B cell (primary cell): ENCODE measurements around the gene CWC27. TPM values are rescaled to one million over a fixed set of nuclear protein-coding genes. Genes with fewer than 3 reads are reported as not detected.
A peak's percentile ranks its signal among the peaks of the same experiment; 100 is the strongest.

Source experiments
- ATAC-seq: fragments of 200-7000 bp; cut with Tn5 transposase; one replicate; pipeline ENCODE4 v1.10.0; 2021; ENCODE audit warnings: low read depth, mild to moderate bottlenecking, moderate number of reproducible peaks, moderate library complexity
- CTCF ChIA-PET: fragments of 350-600 bp; sonication (Branson Sonifier 250); formaldehyde crosslinking; loops from one replicate; lab custom pipeline; 2021; ENCODE audit warnings: antibody characterized with exemption, inconsistent platforms; lab: Charles Lee
- POLR2A ChIA-PET: fragments of 350-600 bp; sonication (Branson Sonifier 250); formaldehyde crosslinking; loops from one replicate; lab custom pipeline; 2021; ENCODE audit warnings: antibody characterized with exemption; lab: Charles Lee
- DNase-seq: peaks from one replicate; pipeline ENCODE4 v3.0.0; 2013
- H2AFZ ChIP-seq: 2 replicates; pipeline ENCODE4 v1.6.1; 2012; ENCODE audit warnings: mild to moderate bottlenecking, low read depth, low read length; ENCODE audit not compliant: insufficient read depth, poor library complexity, severe bottlenecking
- H3K27ac ChIP-seq, 2 donors: 1 replicate in 1 of 2; 2 replicates in 1 of 2; pipeline ENCODE4 v1.5.1; 2012 to 2013; ENCODE audit warnings: low read length in 2 of 2, mild to moderate bottlenecking in 2 of 2, moderate library complexity in 1 of 2
- H3K27me3 ChIP-seq, 4 experiments: fragments of 200-600 bp in 1 of 4; sonication (generic) in 1 of 4; replicated peaks in 1 of 4; 1 replicate in 2 of 4; 2 replicates in 2 of 4; pipeline versions ENCODE4 v1.6.1 to v1.7.0; 2013 to 2016; ENCODE audit warnings: low read length in 3 of 4, mild to moderate bottlenecking in 2 of 4, mixed read lengths in 1 of 4, moderate library complexity in 1 of 4; ENCODE audit not compliant: insufficient read depth in 4 of 4, control insufficient read depth in 3 of 4; ENCODE audit errors: control extremely low read depth in 1 of 4
- H3K36me3 ChIP-seq, 2 experiments: replicated peaks in 1 of 2; 1 replicate in 1 of 2; 2 replicates in 1 of 2; pipeline versions ENCODE4 v1.6.1 to v1.7.1; 2013; ENCODE audit warnings: low read length in 1 of 2; ENCODE audit not compliant: insufficient read depth in 2 of 2, control insufficient read depth in 1 of 2; ENCODE audit errors: control extremely low read depth in 1 of 2, extremely low read depth in 1 of 2
- H3K4me1 ChIP-seq, 2 donors: fragments of 200-600 bp in 1 of 2; sonication (generic) in 1 of 2; 1 replicate in 1 of 2; 2 replicates in 1 of 2; pipeline versions ENCODE4 v1.5.1 to v1.6.1; 2013 to 2017; ENCODE audit warnings: low read length in 2 of 2; ENCODE audit not compliant: control insufficient read depth in 2 of 2, insufficient read depth in 2 of 2
- H3K4me2 ChIP-seq: replicated peaks from 2 replicates; pipeline ENCODE3; 2012; ENCODE audit warnings: mild to moderate bottlenecking, low read depth, low read length; ENCODE audit not compliant: poor library complexity, severe bottlenecking
- H3K4me3 ChIP-seq, 5 experiments: fragments of 200-600 bp in 1 of 5; sonication (generic) in 1 of 5; 1 replicate in 3 of 5; 2 replicates in 2 of 5; pipeline versions ENCODE4 v1.5.1 to v1.7.0; 2011 to 2016; ENCODE audit warnings: low read length in 4 of 5, mild to moderate bottlenecking in 4 of 5, low read depth in 2 of 5, control low read depth in 1 of 5, moderate library complexity in 1 of 5; ENCODE audit not compliant: insufficient read depth in 1 of 5; ENCODE audit errors: control extremely low read depth in 1 of 5, extremely low read depth in 1 of 5
- H3K79me2 ChIP-seq: fragments of 200-600 bp; sonication (generic); one replicate; pipeline ENCODE4 v1.6.0; 2016; ENCODE audit warnings: low read length; ENCODE audit not compliant: control insufficient read depth, insufficient read depth
- H3K9ac ChIP-seq: fragments of 200-600 bp; sonication (generic); 2 replicates; pipeline ENCODE4 v1.6.1; 2017; ENCODE audit warnings: mild to moderate bottlenecking, low read length, moderate library complexity
- H3K9me3 ChIP-seq, 3 donors: one replicate each; pipeline versions ENCODE4 v1.6.1 to v1.7.1; 2013; ENCODE audit warnings: low read length in 2 of 3; ENCODE audit not compliant: control insufficient read depth in 2 of 3, insufficient read depth in 1 of 3; ENCODE audit errors: control extremely low read depth in 1 of 3
- H4K20me1 ChIP-seq: 2 replicates; pipeline ENCODE4 v1.6.0; 2012; ENCODE audit warnings: mild to moderate bottlenecking, low read length; ENCODE audit not compliant: insufficient read depth, control insufficient read depth, poor library complexity, severe bottlenecking
- H3K27ac Mint-ChIP-seq: one replicate; pipeline ENCODE4 v1.8.0; 2021; ENCODE audit warnings: mixed read lengths
- H3K27me3 Mint-ChIP-seq: one replicate; pipeline ENCODE4 v1.8.0; 2021; ENCODE audit warnings: mixed read lengths
- H3K4me1 Mint-ChIP-seq: one replicate; pipeline ENCODE4 v1.8.0; 2021; ENCODE audit warnings: mixed read lengths
- H3K4me3 Mint-ChIP-seq: one replicate; pipeline ENCODE4 v1.8.0; 2021; ENCODE audit warnings: mixed read lengths
- H3K9me3 Mint-ChIP-seq: one replicate; pipeline ENCODE4 v1.8.0; 2022; ENCODE audit warnings: mixed read lengths; ENCODE audit not compliant: insufficient read depth
- EZH2 ChIP-seq: IDR thresholded peaks from 2 replicates; pipeline ENCODE4 v1.6.1; 2012; ENCODE audit warnings: borderline replicate concordance, low read depth, mild to moderate bottlenecking, moderate library complexity, low read length; ENCODE audit not compliant: insufficient read depth, poor library complexity, severe bottlenecking
- WGBS: methylation state at CpG from one replicate; pipeline ENCODE4 v1.1.5; 2013; ENCODE audit warnings: missing lambda C conversion rate; ENCODE audit not compliant: insufficient coverage; 5-methylcytosine and 5-hydroxymethylcytosine counted together
- intact Hi-C: fragments of 100-400 bp; cut with micrococcal nuclease; formaldehyde crosslinking; loops from one replicate; pipeline ENCODE4 v1.10.0; 2022
- polyA plus RNA-seq: library from polyadenylated mRNA; depleted of rRNA; stranded (reverse); fragments of >200 nt; gene quantifications from 2 replicates; pipeline ENCODE4 v1.2.3, GENCODE V29; 2012
- total RNA-seq, 2 donors: library from RNA; stranded (reverse); fragments of 120-200 nt in 1 of 2; gene quantifications; 1 replicate in 1 of 2; 2 replicates in 1 of 2; pipeline versions ENCODE4 v1.2.3 to v1.2.4, GENCODE V29; 2013 to 2022
- TF ChIP-seq, protein P1 (sequence below): fragments of 200-600 bp; IDR thresholded peaks from one replicate; pipeline ENCODE4 v1.8.0; 2022; ENCODE audit warnings: antibody characterized with exemption, mild to moderate bottlenecking

The CWC27 gene
- total and polyA plus RNA-seq, 2 donors (not counting 1 experiment from before 2014, with no cell fraction given) = 6.6 to 30.5 TPM

DNA sequence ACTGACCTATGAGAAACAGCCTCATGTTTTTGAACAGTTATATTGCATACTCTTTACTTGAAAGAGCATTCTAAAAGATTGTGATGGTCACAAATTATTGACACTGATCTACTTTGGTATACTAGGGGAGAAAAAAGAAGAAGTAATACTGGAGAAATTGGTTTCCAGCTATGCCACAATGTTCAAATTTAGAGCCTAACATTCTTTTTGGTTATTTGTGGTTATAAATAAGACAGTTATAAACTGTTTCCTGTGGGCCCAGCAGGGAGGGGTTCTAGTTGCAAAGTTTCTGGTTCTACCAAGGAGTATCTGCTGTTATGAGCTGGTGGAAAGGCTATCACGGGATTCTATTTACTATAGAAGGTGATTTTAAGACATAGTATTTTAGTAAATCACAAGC, 4.8 kb downstream of the CWC27 start:
- Mint-ChIP-seq H3K4me1 (peaks cover 37% of the 10 kb centered on the region), H3K27ac (no peak overlapping the region)
- H4K20me1 ChIP-seq = no peaks in the 10 kb centered on the region

GRCh38 chr5:64775291-64775690, 6.6 kb downstream of the CWC27 start:
- Mint-ChIP-seq H3K4me3 (no peak overlapping the region), H3K27ac (no peak overlapping the region)
- CTCF ChIA-PET = interaction anchor here (0.6 kb wide), 1 partner anchor 708 kb away, joined by 3 read pairs; no protein-coding TSS in a partner anchor

More for the DNA sequence above, 4.8 kb downstream of the CWC27 start:
- peak overlapping the region; percentile 33 for H3K9ac ChIP-seq
- H3K4me3 ChIP-seq = no peak overlapping the region
- H3K9me3 Mint-ChIP-seq = no peaks in the 10 kb centered on the region
- H3K27ac ChIP-seq = peak overlapping the region in 1 of 2 donors; percentile 44
- DNase-seq = no peak
- H3K4me2 ChIP-seq = peak overlapping the region; percentile 36
- no peak for ATAC-seq
- ChIA-PET CTCF (no interaction called here), POLR2A (no interaction called here)
- H3K4me1 ChIP-seq = peaks cover 15 to 24% of the 10 kb centered on the region in 2 donors
- intact Hi-C loops = no loop called here
- TF ChIP-seq EZH2 = no peak
- TF ChIP-seq, protein P1, sequence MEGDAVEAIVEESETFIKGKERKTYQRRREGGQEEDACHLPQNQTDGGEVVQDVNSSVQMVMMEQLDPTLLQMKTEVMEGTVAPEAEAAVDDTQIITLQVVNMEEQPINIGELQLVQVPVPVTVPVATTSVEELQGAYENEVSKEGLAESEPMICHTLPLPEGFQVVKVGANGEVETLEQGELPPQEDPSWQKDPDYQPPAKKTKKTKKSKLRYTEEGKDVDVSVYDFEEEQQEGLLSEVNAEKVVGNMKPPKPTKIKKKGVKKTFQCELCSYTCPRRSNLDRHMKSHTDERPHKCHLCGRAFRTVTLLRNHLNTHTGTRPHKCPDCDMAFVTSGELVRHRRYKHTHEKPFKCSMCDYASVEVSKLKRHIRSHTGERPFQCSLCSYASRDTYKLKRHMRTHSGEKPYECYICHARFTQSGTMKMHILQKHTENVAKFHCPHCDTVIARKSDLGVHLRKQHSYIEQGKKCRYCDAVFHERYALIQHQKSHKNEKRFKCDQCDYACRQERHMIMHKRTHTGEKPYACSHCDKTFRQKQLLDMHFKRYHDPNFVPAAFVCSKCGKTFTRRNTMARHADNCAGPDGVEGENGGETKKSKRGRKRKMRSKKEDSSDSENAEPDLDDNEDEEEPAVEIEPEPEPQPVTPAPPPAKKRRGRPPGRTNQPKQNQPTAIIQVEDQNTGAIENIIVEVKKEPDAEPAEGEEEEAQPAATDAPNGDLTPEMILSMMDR = no peak
- no peaks in the 10 kb centered on the region for H3K27me3 Mint-ChIP-seq
- no peak overlapping the region for H2AFZ ChIP-seq
- peaks cover 4 to 7% of the 10 kb centered on the region in 2 experiments for H3K36me3 ChIP-seq
- no CpG with 5 or more reads among the region's 1 CpG for WGBS
- no peaks in the 10 kb centered on the region for H3K9me3 ChIP-seq
- H3K27me3 ChIP-seq = no peaks in the 10 kb centered on the region
- H3K79me2 ChIP-seq = peaks cover 43% of the 10 kb centered on the region
- H3K4me3 Mint-ChIP-seq = no peak overlapping the region

More at GRCh38 chr5:64775291-64775690, 6.6 kb downstream of the CWC27 start:
- H3K27me3 ChIP-seq = no peaks in the 10 kb centered on the region
- no peaks in the 10 kb centered on the region for H4K20me1 ChIP-seq
- ATAC-seq (no peak), DNase-seq (no peak)
- no peak overlapping the region for H2AFZ ChIP-seq
- Mint-ChIP-seq H3K27me3 (no peaks in the 10 kb centered on the region), H3K9me3 (no peaks in the 10 kb centered on the region), H3K4me1 (peaks cover 24% of the 10 kb centered on the region)
- peaks cover 6 to 12% of the 10 kb centered on the region in 2 donors for H3K4me1 ChIP-seq
- H3K27ac ChIP-seq = no peak overlapping the region
- no peaks in the 10 kb centered on the region for H3K9me3 ChIP-seq
- H3K36me3 ChIP-seq = peaks cover 4 to 7% of the 10 kb centered on the region in 2 experiments
- no peak overlapping the region for H3K4me3 ChIP-seq
- intact Hi-C loops = no loop called here
- H3K9ac ChIP-seq = no peak overlapping the region
- H3K79me2 ChIP-seq = peaks cover 25% of the 10 kb centered on the region
- 100% methylated on average over 1 of the region's 1 CpG for WGBS
- TF ChIP-seq EZH2 = no peak
- TF ChIP-seq, protein P1 = no peak
- H3K4me2 ChIP-seq = no peak overlapping the region
- POLR2A ChIA-PET = no interaction called here
